Naive B cell (primary cell): ENCODE data around the gene XKRX. TPM values are rescaled to one million over a fixed set of nuclear protein-coding genes. Genes with fewer than 3 reads are reported as not detected.

ENCODE experiments used
- ATAC-seq, 2 donors: fragments of 150-1000 bp; cut with Tn5 transposase; 2 replicates each; pipeline ENCODE4 v1.10.0; 2021; ENCODE audit warnings: low read depth in 2 of 2, mild to moderate bottlenecking in 2 of 2, moderate library complexity in 2 of 2
- DNase-seq: peaks from one replicate; pipeline ENCODE4 v3.0.0; 2022
- H3K27ac Mint-ChIP-seq, 6 donors: one replicate each; pipeline ENCODE4 v1.8.0; 2020 to 2022; ENCODE audit warnings: mild to moderate bottlenecking in 6 of 6, mixed read lengths in 6 of 6, moderate library complexity in 5 of 6, inconsistent platforms in 2 of 6
- H3K27me3 Mint-ChIP-seq, 3 donors: one replicate each; pipeline ENCODE4 v1.8.0; 2021 to 2022; ENCODE audit warnings: mixed read lengths in 3 of 3, mild to moderate bottlenecking in 1 of 3
- H3K36me3 Mint-ChIP-seq, 2 donors: one replicate each; pipeline ENCODE4 v1.8.0; 2020 to 2022; ENCODE audit warnings: mixed read lengths in 2 of 2, inconsistent platforms in 1 of 2, mild to moderate bottlenecking in 1 of 2
- H3K4me1 Mint-ChIP-seq, 3 donors: one replicate each; pipeline ENCODE4 v1.8.0; 2020 to 2022; ENCODE audit warnings: mixed read lengths in 3 of 3, inconsistent platforms in 1 of 3, mild to moderate bottlenecking in 1 of 3, moderate library complexity in 1 of 3
- H3K4me3 Mint-ChIP-seq, 8 donors: one replicate each; pipeline ENCODE4 v1.8.0; 2020 to 2022; ENCODE audit warnings: mild to moderate bottlenecking in 8 of 8, mixed read lengths in 8 of 8, moderate library complexity in 8 of 8, inconsistent platforms in 2 of 8
- H3K9me3 Mint-ChIP-seq, 7 donors: one replicate each; pipeline ENCODE4 v1.8.0; 2020 to 2022; ENCODE audit warnings: mixed read lengths in 7 of 7, mild to moderate bottlenecking in 5 of 7, inconsistent platforms in 2 of 7, moderate library complexity in 1 of 7
- polyA plus RNA-seq, 6 donors: library from polyadenylated mRNA; unstranded; fragments of 300-500 nt; fragmentation: Illumina TruSeq; gene quantifications; one replicate each; pipeline ENCODE4 v1.2.3, GENCODE V29; 2021; ENCODE audit warnings: low read depth in 6 of 6

Gene XKRX
- polyA plus RNA-seq, 6 donors from 2014 or later: 1.5 to 2.8 (median 2.3) TPM

DNA sequence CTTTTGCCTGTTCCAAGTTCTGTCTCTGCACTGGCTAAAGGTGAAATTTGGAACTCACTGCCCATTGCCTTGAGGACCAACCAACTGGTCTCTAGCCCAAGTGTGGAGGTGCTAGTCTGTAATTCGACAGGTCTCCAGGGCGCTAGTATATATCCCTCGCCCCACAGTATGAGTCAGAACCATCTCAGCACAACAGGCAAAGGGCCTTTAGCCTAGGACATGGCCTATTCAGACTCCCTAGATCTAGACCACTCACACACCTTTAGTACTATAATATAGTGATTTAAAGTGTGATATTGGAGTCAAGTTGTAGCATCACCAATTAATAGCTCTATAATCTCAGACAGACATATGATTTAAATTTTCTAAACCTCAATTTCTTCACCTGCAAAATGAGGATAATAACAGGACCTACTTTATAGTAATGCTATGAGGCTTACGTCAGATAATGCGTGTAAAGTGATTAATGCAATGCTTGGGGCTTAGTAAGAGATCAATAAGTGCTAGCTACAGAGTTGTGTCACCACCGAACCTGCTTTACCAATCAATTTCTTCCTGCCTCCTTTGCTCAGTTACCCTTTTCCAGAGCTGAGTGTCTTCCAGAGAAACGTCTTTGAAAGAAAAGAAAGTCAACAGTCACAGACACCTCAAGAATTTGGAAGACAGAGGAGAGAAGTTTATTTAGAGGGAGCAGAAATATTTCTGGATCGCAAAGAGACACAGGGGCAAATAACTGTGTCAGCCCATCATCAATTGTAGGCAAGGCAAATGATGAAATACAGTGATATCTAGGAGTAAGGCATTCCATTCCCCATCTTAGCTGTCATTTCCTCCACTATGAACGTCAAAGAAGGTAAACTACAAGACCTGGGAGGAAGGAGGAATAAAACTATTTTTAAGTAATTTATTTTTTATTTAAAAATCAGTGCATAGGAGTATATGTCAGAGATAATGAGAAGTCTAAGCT is 56.8 kb downstream of the XKRX start:
- Mint-ChIP-seq H3K27ac (peak overlapping the region in 1 of 6 donors; percentile 53), H3K9me3 (peaks cover 0 to 2% (median 0%) of the 10 kb centered on the region in 7 donors), H3K4me1 (peaks cover 0 to 2% (median 0%) of the 10 kb centered on the region in 3 donors), H3K27me3 (peaks cover 0 to 18% (median 6%) of the 10 kb centered on the region in 3 donors), H3K36me3 (no peaks in the 10 kb centered on the region), H3K4me3 (no peak overlapping the region)
- DNase-seq: no peak
- no peak for ATAC-seq

DNA sequence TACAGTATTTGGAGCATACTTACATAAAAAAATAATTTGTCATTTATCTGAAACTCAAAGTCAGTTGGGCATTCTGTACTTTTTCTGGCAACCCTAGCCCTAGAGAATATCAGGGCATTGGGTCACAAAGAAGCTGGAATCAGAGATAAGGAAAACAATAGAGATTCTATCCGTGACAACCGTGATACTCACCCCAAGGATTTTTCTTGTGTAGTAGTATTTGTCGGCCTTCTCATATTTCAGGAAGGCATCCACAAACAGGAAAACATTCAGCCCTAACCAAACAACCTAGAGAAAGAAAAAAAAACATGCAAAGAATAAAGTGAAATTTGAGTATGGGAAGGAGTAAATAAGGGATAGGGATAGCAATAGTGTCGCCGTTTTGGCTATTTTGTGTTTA is 58.2 kb downstream of the XKRX start:
- no peaks in the 10 kb centered on the region for H3K36me3 Mint-ChIP-seq
- H3K27ac Mint-ChIP-seq: no peak overlapping the region

DNA sequence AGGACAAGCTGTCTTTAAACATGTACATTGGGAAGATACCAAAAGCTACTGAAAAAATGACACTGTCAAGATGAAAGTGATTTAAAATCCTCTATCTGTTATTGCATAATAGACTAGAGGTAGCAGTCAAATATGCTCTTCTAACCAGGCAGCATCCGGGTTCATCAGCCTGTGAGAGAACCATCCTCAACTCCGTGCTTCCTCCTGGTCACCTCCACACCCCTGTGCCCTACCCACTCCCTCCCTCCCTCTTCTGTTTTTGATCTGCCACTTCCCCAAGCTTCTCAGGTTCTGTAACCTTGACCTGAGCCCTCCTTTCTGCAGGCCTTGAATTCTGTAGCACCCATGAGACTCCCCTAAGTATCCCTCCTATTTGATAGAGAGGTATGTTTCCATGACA is 60.4 kb downstream of the XKRX start:
- peaks cover 0 to 2% (median 0%) of the 10 kb centered on the region in 3 donors for H3K4me1 Mint-ChIP-seq
- peaks cover 0 to 16% (median 6%) of the 10 kb centered on the region in 3 donors for H3K27me3 Mint-ChIP-seq
- no peak overlapping the region for H3K4me3 Mint-ChIP-seq
- H3K9me3 Mint-ChIP-seq: no peaks in the 10 kb centered on the region
- H3K36me3 Mint-ChIP-seq: no peaks in the 10 kb centered on the region
- ATAC-seq: no peak
- no peak for DNase-seq
- peak overlapping the region in 1 of 6 donors; percentile 38 for H3K27ac Mint-ChIP-seq

More for the DNA sequence above, 58.2 kb downstream of the XKRX start:
- Mint-ChIP-seq H3K4me1 (peaks cover 0 to 2% (median 0%) of the 10 kb centered on the region in 3 donors), H3K27me3 (peaks cover 0 to 18% (median 6%) of the 10 kb centered on the region in 3 donors), H3K9me3 (peaks cover 0 to under 1% (median 0%) of the 10 kb centered on the region in 7 donors), H3K4me3 (no peak overlapping the region)
- no peak for ATAC-seq
- DNase-seq: no peak

DNA sequence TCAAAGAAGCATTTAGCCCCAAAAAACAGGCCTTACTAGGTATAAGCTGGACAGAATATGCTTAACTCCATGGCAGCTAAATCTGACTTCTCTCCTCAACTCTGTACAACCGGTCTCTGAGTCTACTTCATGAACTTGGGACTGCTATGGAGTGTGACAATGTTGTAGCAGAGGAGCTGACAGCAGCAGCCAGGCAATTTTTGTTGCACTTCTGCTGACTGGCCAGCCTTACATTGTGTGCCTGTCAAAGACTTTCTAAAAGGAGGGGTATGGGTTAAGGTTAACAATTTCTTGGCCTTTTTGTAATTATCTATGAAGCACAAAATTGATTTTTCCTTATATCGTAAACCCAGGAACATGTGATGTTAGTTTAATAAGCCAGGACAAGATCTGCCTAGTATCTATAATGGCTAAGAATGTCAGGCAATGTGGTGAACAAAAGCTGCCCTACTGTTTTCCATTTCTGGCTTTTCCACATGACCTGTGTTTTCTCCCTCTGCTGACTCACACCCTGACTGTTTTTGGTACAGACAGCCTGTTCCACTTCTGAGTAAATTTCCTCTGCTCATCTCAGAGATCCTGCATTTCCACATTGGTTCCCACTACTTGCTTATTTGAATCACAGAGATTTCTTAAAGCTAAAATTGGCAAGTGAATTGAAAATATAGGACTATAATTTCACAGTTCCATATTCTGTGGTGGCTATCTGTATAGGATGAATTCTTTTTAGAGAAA is 63.9 kb downstream of the XKRX start:
- ATAC-seq (no peak), DNase-seq (no peak)
- Mint-ChIP-seq H3K27ac (no peak overlapping the region), H3K4me3 (no peak overlapping the region), H3K4me1 (peaks cover 0 to 2% (median 0%) of the 10 kb centered on the region in 3 donors), H3K27me3 (peaks cover 0 to 27% (median 5%) of the 10 kb centered on the region in 3 donors), H3K9me3 (no peaks in the 10 kb centered on the region), H3K36me3 (no peaks in the 10 kb centered on the region)

Other genes with a start within 250 kb of the XKRX start
- under 1 TPM in 4 of 6 donors, not detected in 2; 0.08 to 0.33 (median 0.23) TPM for gene SYTL4, start 196.8 kb downstream of the XKRX start, polyA plus RNA-seq
- 10 to 100 TPM in 4 of 6 donors, 1 to 10 TPM in 2; 5.2 to 17.8 (median 11.0) TPM for gene CSTF2, start 108.5 kb downstream of the XKRX start, polyA plus RNA-seq
- gene NOX1, start 54.6 kb downstream of the XKRX start, polyA plus RNA-seq: not detected
- gene ARL13A, start 40.8 kb upstream of the XKRX start, polyA plus RNA-seq: not detected
- gene TRMT2B, start 123.2 kb upstream of the XKRX start, polyA plus RNA-seq: 10 to 100 TPM; 41.4 to 75.7 (median 52.0) TPM
- not detected for gene TMEM35A, start 150.0 kb upstream of the XKRX start, polyA plus RNA-seq
- gene CENPI, start 169.3 kb upstream of the XKRX start, polyA plus RNA-seq: under 1 TPM in 4 of 6 donors, not detected in 2; 0.26 to 0.60 (median 0.41) TPM